Superior temporal gyrus (tissue), 1 donor: ENCODE data around the gene NOMO2.
"Not testable (repeated sequence)": the region's sequence is repeated elsewhere in the genome, so short reads cannot be mapped to it uniquely, and the experiment has no call there.

Experiments
- DNase-seq: peaks from one replicate; pipeline ENCODE4 v3.0.0-alpha.2; 2016; ENCODE audit errors: extremely low spot score

NOMO2 gene, protein sequence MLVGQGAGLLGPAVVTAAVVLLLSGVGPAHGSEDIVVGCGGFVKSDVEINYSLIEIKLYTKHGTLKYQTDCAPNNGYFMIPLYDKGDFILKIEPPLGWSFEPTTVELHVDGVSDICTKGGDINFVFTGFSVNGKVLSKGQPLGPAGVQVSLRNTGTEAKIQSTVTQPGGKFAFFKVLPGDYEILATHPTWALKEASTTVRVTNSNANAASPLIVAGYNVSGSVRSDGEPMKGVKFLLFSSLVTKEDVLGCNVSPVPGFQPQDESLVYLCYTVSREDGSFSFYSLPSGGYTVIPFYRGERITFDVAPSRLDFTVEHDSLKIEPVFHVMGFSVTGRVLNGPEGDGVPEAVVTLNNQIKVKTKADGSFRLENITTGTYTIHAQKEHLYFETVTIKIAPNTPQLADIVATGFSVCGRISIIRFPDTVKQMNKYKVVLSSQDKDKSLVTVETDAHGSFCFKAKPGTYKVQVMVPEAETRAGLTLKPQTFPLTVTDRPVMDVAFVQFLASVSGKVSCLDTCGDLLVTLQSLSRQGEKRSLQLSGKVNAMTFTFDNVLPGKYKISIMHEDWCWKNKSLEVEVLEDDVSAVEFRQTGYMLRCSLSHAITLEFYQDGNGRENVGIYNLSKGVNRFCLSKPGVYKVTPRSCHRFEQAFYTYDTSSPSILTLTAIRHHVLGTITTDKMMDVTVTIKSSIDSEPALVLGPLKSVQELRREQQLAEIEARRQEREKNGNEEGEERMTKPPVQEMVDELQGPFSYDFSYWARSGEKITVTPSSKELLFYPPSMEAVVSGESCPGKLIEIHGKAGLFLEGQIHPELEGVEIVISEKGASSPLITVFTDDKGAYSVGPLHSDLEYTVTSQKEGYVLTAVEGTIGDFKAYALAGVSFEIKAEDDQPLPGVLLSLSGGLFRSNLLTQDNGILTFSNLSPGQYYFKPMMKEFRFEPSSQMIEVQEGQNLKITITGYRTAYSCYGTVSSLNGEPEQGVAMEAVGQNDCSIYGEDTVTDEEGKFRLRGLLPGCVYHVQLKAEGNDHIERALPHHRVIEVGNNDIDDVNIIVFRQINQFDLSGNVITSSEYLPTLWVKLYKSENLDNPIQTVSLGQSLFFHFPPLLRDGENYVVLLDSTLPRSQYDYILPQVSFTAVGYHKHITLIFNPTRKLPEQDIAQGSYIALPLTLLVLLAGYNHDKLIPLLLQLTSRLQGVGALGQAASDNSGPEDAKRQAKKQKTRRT

GRCh38 chr16:18561727-18562314, at the start of gene NOMO2:
Gene NOMO2, minus strand, starts transcription at chr16:18562097. Its CDS starts 57 bp downstream, at chr16:18562040.
- not testable (repeated sequence) for DNase-seq

GRCh38 chr16:18610147-18610803, 48.4 kb upstream of the NOMO2 start:
- DNase-seq: not testable (repeated sequence)

DNA sequence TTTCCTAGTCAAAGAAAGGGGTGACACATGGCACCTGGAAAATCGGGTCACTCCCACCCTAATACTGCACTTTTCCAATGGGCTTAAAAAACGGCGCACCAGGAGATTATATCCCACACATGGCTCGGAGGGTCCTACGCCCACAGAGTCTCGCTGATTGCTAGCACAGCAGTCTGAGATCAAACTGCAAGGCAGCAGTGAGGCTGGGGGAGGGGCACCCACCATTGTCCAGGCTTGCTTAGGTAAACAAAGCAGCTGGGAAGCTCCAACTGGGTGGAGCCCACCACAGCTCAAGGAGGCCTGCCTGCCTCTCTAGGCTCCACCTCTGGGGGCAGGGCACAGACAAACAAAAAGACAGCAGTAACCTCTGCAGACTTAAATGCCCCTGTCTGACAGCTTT, 46.4 kb upstream of the NOMO2 start:
- DNase-seq: not testable (repeated sequence)

DNA sequence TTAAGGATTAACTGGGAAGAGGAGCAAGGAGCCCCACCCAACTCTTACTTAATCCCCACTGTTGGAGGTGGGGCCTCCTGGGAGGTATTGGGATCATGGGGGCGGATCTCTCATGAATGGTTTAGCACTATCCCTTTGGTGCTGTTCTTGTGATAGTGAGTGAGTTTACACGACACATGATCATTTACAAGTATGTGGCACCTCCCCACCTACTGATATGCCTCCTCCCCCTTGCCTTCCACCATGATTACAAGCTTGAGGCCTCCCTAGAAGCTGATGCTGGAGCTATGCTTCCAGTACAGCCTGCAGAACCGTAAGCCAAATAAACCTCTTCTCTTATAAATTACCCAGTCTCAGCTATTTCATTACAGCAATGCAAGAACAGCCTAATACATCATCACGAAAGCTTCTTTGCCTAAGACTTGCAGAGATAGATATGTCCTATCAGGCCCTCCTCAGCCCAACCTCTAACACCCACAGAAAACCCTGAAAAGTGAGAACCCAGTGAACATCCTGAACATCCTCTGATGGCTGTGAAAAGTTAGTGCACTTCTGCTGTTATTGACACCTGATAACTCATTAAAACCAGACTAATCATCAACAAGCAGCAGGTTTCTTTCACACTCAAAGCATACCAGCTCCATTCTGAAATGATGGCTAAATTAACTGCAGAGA, 41.8 kb upstream of the NOMO2 start:
- not testable (repeated sequence) for DNase-seq

- DNase-seq: not testable (repeated sequence)
These were observed 36.7 kb upstream of the NOMO2 start for GRCh38 chr16:18598582-18598981.

DNA sequence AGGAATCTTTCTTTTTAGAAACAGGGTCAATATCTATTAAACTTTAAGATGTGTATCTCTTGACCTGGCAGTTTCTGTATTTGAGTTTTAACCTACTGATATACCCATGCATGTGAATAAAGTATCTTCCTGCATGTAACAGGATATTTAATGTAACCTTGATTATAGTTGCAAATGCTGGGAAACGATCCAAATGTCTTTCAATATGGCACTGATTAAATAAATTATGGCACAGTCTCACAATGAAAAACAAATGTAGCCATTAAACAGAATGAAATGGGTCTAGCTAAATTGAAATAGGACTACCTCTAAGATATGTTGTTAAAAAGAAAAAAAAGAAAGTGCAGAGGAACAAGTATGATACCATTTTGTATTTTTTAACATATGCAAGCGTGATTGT, 35.8 kb upstream of the NOMO2 start:
- not testable (repeated sequence) for DNase-seq

DNA sequence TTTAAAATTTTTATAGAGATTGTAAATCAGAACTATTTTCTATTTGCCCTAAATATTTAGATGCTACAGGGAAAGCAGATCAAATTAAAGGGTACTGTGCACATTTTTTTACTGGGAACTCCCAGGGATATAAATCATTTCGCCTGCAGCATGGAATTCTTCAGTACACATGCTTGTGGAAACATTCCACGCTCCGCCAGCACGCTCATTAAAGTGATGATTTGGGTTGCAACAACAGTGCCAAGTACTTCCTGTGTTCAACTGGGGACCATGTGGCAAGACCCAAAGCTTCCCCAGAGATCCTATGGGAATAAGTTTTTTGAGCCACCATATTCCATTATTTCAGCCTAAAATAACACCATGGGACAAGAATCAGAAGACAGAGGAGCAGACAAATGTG, 35.4 kb upstream of the NOMO2 start:
- DNase-seq: not testable (repeated sequence)

DNA sequence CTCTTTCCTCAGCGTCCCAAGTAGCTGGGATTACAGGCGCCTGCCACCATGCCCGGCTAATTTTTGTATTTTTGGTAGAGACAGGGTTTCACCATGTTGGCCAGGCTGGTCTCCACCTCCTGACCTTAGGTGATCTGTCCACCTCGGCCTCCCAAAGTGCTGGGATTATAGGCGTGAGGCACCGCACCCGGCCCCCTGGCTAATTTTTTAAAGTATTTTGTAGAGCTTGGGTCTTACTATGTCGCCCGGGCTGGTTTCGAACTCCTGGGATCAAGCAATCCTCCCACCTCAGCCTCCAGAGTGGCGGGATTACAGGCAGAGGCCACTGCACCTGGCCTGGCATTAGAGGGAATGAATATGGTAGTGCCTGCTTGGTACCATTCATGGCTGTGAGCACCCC, 33.9 kb upstream of the NOMO2 start:
- not testable (repeated sequence) for DNase-seq

GRCh38 chr16:18594880-18595279, 33.0 kb upstream of the NOMO2 start:
- DNase-seq: peak; percentile 6

- DNase-seq: not testable (repeated sequence)
These were observed 32.0 kb upstream of the NOMO2 start for GRCh38 chr16:18593904-18594303.

DNA sequence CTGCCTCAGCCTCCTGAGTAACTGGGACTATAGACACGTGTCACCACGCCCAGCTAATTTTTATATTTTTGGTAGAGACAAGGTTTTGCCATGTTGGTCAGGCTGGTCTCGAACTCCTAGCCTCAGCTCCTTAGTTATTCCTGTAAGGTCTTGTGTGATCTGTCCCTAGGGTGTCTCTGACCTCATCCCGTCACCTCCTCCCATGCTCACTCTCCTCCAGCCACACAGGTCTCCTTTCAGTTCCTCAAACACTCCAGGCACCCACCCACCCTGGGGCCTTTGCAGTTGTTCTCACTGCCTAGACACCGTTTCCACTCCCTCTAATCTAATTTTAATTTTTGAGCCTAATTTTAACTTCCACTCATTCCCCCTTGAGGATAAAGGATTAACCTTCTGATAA, 31.1 kb upstream of the NOMO2 start:
- not testable (repeated sequence) for DNase-seq

DNA sequence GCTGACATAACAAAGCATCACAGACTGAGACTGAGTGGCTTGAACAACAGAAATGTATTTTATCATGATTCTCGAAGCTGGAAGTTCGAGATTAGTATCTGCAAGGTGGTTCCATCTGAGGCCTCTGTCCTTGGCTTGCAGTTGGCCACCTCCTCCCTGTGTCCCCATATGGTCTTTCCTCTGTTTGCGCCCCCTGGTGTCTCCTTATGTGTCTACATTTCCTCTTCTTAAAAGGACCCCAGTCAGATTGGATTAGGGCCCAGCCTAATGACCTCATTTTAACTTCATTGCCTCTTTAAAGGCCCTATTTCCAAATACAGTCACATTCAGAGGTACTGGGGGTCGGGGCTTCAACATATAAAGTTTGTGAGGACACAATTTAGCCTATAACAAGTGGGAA, 30.0 kb upstream of the NOMO2 start:
- not testable (repeated sequence) for DNase-seq

- DNase-seq: not testable (repeated sequence)
These were observed 29.5 kb upstream of the NOMO2 start for GRCh38 chr16:18591441-18591840.

GRCh38 chr16:18589806-18590205, 27.9 kb upstream of the NOMO2 start:
- not testable (repeated sequence) for DNase-seq

GRCh38 chr16:18586560-18587540, 25.0 kb upstream of the NOMO2 start:
- not testable (repeated sequence) for DNase-seq

- not testable (repeated sequence) for DNase-seq
These were observed 23.9 kb upstream of the NOMO2 start for GRCh38 chr16:18585789-18586188.

GRCh38 chr16:18582902-18583301, 21.0 kb upstream of the NOMO2 start:
- no peak for DNase-seq

DNA sequence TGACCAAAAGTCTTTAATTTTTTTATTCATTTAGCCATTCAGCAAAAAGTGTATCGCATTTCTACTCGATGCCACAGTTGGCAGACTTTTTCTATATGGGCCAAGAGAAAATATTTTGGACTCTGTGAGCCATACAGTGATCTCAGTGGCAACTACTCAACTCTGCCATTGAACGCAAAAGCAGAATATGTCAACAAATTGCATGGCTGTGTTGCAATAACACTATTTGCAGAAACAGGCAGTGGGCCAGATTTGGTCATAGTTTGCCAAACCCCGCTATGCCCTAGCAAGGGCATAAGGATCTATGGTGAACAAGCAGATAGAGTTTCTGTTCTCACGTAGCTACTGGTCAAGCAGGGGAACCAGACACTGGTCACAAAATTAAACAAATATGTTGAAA, 18.5 kb upstream of the NOMO2 start:
- not testable (repeated sequence) for DNase-seq

DNA sequence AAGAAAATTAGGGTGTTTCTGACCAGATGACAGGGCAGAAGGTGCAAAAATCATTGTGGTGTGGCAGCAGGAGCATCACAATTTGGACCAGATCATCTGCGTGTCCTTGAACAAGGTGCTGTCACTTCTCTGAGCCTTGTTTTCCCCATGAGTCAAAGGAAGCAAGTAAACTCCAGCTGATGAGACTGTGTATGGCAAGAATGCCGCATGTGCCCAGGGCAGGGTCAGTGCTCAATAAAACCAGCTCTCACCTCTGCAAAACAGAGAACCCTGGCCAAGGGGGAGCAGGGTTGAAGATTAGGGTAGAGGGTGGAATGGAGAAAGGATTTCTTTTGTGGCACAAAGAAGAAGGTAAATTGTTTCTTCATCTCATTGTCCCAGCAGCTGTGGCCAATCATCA, 17.4 kb upstream of the NOMO2 start:
- DNase-seq: not testable (repeated sequence)
